Activated T-helper 17 cell treated with anti-CD3 and anti-CD28 coated beads, Interleukin-2, amount 50 U/mL, for 72 hours (primary cell): ENCODE data around the gene MRLN. TPM values are rescaled to one million over a fixed set of nuclear protein-coding genes. Genes with fewer than 3 reads are reported as not detected.
A peak's percentile ranks its signal among the peaks of the same experiment; 100 is the strongest.
"Not testable (repeated sequence)": the region's sequence is repeated elsewhere in the genome, so short reads cannot be mapped to it uniquely, and the experiment has no call there.

Experiments used
- ATAC-seq: fragments of 150-1000 bp; cut with Tn5 transposase; replicated peaks from 2 replicates; pipeline ENCODE4 v1.10.0; 2021; ENCODE audit warnings: mild to moderate bottlenecking, moderate library complexity
- H3K27ac Mint-ChIP-seq: one replicate; pipeline ENCODE4 v1.8.0; 2022; ENCODE audit warnings: mixed read lengths
- H3K27me3 Mint-ChIP-seq: one replicate; pipeline ENCODE4 v1.8.0; 2022; ENCODE audit warnings: mixed read lengths
- H3K36me3 Mint-ChIP-seq: one replicate; pipeline ENCODE4 v1.8.0; 2022; ENCODE audit warnings: low read depth, mild to moderate bottlenecking, mixed read lengths
- H3K4me1 Mint-ChIP-seq: one replicate; pipeline ENCODE4 v1.8.0; 2022; ENCODE audit warnings: mixed read lengths
- H3K4me3 Mint-ChIP-seq: one replicate; pipeline ENCODE4 v1.8.0; 2022; ENCODE audit warnings: mild to moderate bottlenecking, mixed read lengths
- H3K9me3 Mint-ChIP-seq: one replicate; pipeline ENCODE4 v1.8.0; 2022; ENCODE audit warnings: mixed read lengths
- total RNA-seq, 2 donors: library from RNA; stranded (reverse); gene quantifications; one replicate each; pipeline ENCODE4 v1.2.3, GENCODE V29; 2022

The MRLN gene
- under 1 TPM in 1 of 2 donors, not detected in 1; 0.74 TPM for total RNA-seq

GRCh38 chr10:59753267-59753666 lies at the start of gene MRLN:
MRLN (minus strand) TSS chr10:59753455.
- Mint-ChIP-seq H3K4me1 (no peaks in the 10 kb centered on the region), H3K27ac (no peak within 1 kb of the TSS), H3K4me3 (no peak within 1 kb of the TSS), H3K36me3 (no peaks in the 10 kb centered on the region), H3K9me3 (no peaks in the 10 kb centered on the region), H3K27me3 (peaks cover 18% of the 10 kb centered on the region)
- no peak for ATAC-seq

GRCh38 chr10:59801171-59801570 lies 47.9 kb upstream of the MRLN start:
- ATAC-seq = no peak
- H3K36me3 Mint-ChIP-seq = peaks cover 99% of the 10 kb centered on the region

GRCh38 chr10:59799421-59799820 lies 46.2 kb upstream of the MRLN start:
- no peak overlapping the region for H3K27ac Mint-ChIP-seq
- H3K27me3 Mint-ChIP-seq = no peaks in the 10 kb centered on the region
- peaks cover 99% of the 10 kb centered on the region for H3K36me3 Mint-ChIP-seq
- no peak overlapping the region for H3K4me3 Mint-ChIP-seq
- ATAC-seq = no peak
- no peaks in the 10 kb centered on the region for H3K4me1 Mint-ChIP-seq
- no peaks in the 10 kb centered on the region for H3K9me3 Mint-ChIP-seq

More at GRCh38 chr10:59801171-59801570, 47.9 kb upstream of the MRLN start:
- H3K4me3 Mint-ChIP-seq = no peak overlapping the region
- H3K4me1 Mint-ChIP-seq = no peaks in the 10 kb centered on the region
- no peaks in the 10 kb centered on the region for H3K27me3 Mint-ChIP-seq
- H3K27ac Mint-ChIP-seq = no peak overlapping the region
- no peaks in the 10 kb centered on the region for H3K9me3 Mint-ChIP-seq

GRCh38 chr10:59793919-59794318 lies 40.7 kb upstream of the MRLN start:
- Mint-ChIP-seq H3K4me1 (no peaks in the 10 kb centered on the region), H3K9me3 (no peaks in the 10 kb centered on the region), H3K27ac (no peak overlapping the region), H3K36me3 (peaks cover 99% of the 10 kb centered on the region), H3K4me3 (no peak overlapping the region), H3K27me3 (no peaks in the 10 kb centered on the region)
- ATAC-seq = no peak

GRCh38 chr10:59792812-59793211 lies 39.6 kb upstream of the MRLN start:
- no peak overlapping the region for H3K4me3 Mint-ChIP-seq
- no peak overlapping the region for H3K27ac Mint-ChIP-seq
- no peak for ATAC-seq
- H3K27me3 Mint-ChIP-seq = no peaks in the 10 kb centered on the region
- H3K4me1 Mint-ChIP-seq = no peaks in the 10 kb centered on the region
- peaks cover 90% of the 10 kb centered on the region for H3K36me3 Mint-ChIP-seq
- no peaks in the 10 kb centered on the region for H3K9me3 Mint-ChIP-seq

- H3K27ac Mint-ChIP-seq = peak overlapping the region; percentile 48
- no peaks in the 10 kb centered on the region for H3K27me3 Mint-ChIP-seq
- H3K36me3 Mint-ChIP-seq = peaks cover 84% of the 10 kb centered on the region
- H3K4me3 Mint-ChIP-seq = no peak overlapping the region
- H3K9me3 Mint-ChIP-seq = no peaks in the 10 kb centered on the region
- no peak for ATAC-seq
- H3K4me1 Mint-ChIP-seq = no peaks in the 10 kb centered on the region
Measured at GRCh38 chr10:59791601-59792000, 38.3 kb upstream of the MRLN start.

GRCh38 chr10:59790080-59790479 lies 36.8 kb upstream of the MRLN start:
- not testable (repeated sequence) for ATAC-seq, H3K9me3 Mint-ChIP-seq, H3K27me3 Mint-ChIP-seq, H3K4me3 Mint-ChIP-seq, H3K4me1 Mint-ChIP-seq, H3K27ac Mint-ChIP-seq
- peaks cover 68% of the 10 kb centered on the region for H3K36me3 Mint-ChIP-seq

- H3K36me3 Mint-ChIP-seq = peaks cover 57% of the 10 kb centered on the region
- not testable (repeated sequence) for H3K4me1 Mint-ChIP-seq, H3K9me3 Mint-ChIP-seq, ATAC-seq, H3K27ac Mint-ChIP-seq, H3K27me3 Mint-ChIP-seq, H3K4me3 Mint-ChIP-seq
Measured at GRCh38 chr10:59788914-59789313, 35.7 kb upstream of the MRLN start.

GRCh38 chr10:59787032-59787431 lies 33.8 kb upstream of the MRLN start:
- not testable (repeated sequence) for H3K4me3 Mint-ChIP-seq, H3K4me1 Mint-ChIP-seq, ATAC-seq, H3K27ac Mint-ChIP-seq, H3K27me3 Mint-ChIP-seq, H3K9me3 Mint-ChIP-seq
- peaks cover 38% of the 10 kb centered on the region for H3K36me3 Mint-ChIP-seq

- ATAC-seq, H3K4me3 Mint-ChIP-seq, H3K27me3 Mint-ChIP-seq, H3K9me3 Mint-ChIP-seq, H3K27ac Mint-ChIP-seq, H3K4me1 Mint-ChIP-seq: not testable (repeated sequence)
- peaks cover 23% of the 10 kb centered on the region for H3K36me3 Mint-ChIP-seq
Measured at GRCh38 chr10:59785476-59785875, 32.2 kb upstream of the MRLN start.

GRCh38 chr10:59781511-59781910 lies 28.3 kb upstream of the MRLN start:
- no peaks in the 10 kb centered on the region for H3K4me1 Mint-ChIP-seq
- H3K9me3 Mint-ChIP-seq = no peaks in the 10 kb centered on the region
- ATAC-seq = no peak
- H3K27ac Mint-ChIP-seq = no peak overlapping the region
- H3K27me3 Mint-ChIP-seq = no peaks in the 10 kb centered on the region
- H3K36me3 Mint-ChIP-seq = no peaks in the 10 kb centered on the region
- H3K4me3 Mint-ChIP-seq = no peak overlapping the region

- no peaks in the 10 kb centered on the region for H3K9me3 Mint-ChIP-seq
- no peaks in the 10 kb centered on the region for H3K27me3 Mint-ChIP-seq
- no peak overlapping the region for H3K27ac Mint-ChIP-seq
- no peaks in the 10 kb centered on the region for H3K36me3 Mint-ChIP-seq
- H3K4me1 Mint-ChIP-seq = no peaks in the 10 kb centered on the region
- no peak overlapping the region for H3K4me3 Mint-ChIP-seq
- no peak for ATAC-seq
Measured at GRCh38 chr10:59779756-59780533, 26.7 kb upstream of the MRLN start.

GRCh38 chr10:59774451-59774850 lies 21.2 kb upstream of the MRLN start:
- Mint-ChIP-seq H3K36me3 (no peaks in the 10 kb centered on the region), H3K4me3 (no peak overlapping the region), H3K27ac (no peak overlapping the region), H3K4me1 (no peaks in the 10 kb centered on the region), H3K9me3 (peaks cover 4% of the 10 kb centered on the region), H3K27me3 (no peaks in the 10 kb centered on the region)
- no peak for ATAC-seq

- H3K9me3 Mint-ChIP-seq = peaks cover 4% of the 10 kb centered on the region
Measured at GRCh38 chr10:59773088-59773487, 19.8 kb upstream of the MRLN start.

GRCh38 chr10:59771162-59771807 lies 18.0 kb upstream of the MRLN start:
- no peak for ATAC-seq
- H3K4me3 Mint-ChIP-seq = no peak overlapping the region
- no peak overlapping the region for H3K27ac Mint-ChIP-seq
- no peaks in the 10 kb centered on the region for H3K36me3 Mint-ChIP-seq
- peaks cover 4% of the 10 kb centered on the region for H3K9me3 Mint-ChIP-seq
- H3K4me1 Mint-ChIP-seq = no peaks in the 10 kb centered on the region
- no peaks in the 10 kb centered on the region for H3K27me3 Mint-ChIP-seq

More at GRCh38 chr10:59773088-59773487, 19.8 kb upstream of the MRLN start:
- Mint-ChIP-seq H3K4me1 (no peaks in the 10 kb centered on the region), H3K36me3 (no peaks in the 10 kb centered on the region), H3K4me3 (no peak overlapping the region), H3K27ac (no peak overlapping the region), H3K27me3 (no peaks in the 10 kb centered on the region)
- ATAC-seq = no peak
